LHCN-M2 (cell line): ENCODE measurements around the gene PFKP. TPM values are rescaled to one million over a fixed set of nuclear protein-coding genes. Genes with fewer than 3 reads are reported as not detected.
A peak's percentile ranks its signal among the peaks of the same experiment; 100 is the strongest.
"Not testable (repeated sequence)": the region's sequence is repeated elsewhere in the genome, so short reads cannot be mapped to it uniquely, and the experiment has no call there.

Experiments
- DNase-seq: peaks from one replicate; pipeline ENCODE4 v3.0.0-alpha.2; 2012; ENCODE audit warnings: low read depth
- total RNA-seq: library from RNA; depleted of rRNA; stranded (reverse); fragments of >200 nt; gene quantifications from 2 replicates; pipeline ENCODE4 v1.2.3, GENCODE V29; 2014

PFKP gene
- total RNA-seq, 1 experiment from 2014 or later = 174 TPM

DNA sequence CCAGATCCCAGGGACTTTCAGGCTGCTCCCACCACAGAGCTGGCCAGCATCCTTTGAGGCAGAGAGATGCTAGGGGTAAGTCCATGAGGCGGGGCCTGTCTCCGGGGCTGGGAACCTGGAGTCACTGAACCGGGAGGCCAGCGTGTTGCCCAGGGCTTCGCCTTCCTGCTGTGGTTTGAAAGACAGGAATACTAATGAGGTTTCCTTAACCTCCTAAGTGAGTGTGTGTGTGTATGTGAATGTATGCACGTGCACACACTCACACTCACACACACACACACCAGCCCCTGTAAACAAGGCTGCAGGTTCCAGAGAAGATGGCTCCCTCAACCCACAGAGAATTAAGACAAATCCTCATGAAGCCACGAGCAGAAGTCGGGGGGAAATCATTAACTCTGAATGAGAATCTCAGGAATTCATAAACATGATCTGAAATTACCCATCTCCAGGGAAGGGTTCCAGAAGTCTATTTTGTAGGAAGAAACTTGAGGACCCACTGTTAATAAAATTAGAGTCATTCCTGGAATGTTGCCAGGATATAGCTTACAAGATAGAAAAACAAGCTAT, 20.3 kb upstream of the PFKP start:
- no peak for DNase-seq

DNA sequence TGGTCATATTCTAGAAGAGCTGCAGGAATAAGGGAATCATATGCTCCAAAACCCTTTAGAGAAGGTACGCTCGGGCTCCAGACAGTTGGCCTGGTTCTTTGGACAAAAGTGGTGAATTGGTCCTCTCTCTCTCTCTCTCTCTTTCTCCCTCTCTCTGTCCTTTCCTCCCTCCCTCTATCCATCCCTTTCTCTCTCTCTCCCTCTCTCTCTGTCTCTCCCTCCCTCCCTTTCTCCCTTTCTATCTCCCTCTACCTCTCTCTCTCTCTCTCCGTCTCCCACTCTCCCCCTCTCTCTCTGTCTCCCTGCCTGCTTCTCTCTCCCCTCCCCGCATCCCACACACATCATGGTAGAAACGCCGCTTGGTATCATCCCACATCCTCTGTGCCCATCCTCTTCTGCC, 19.8 kb upstream of the PFKP start:
- no peak for DNase-seq

DNA sequence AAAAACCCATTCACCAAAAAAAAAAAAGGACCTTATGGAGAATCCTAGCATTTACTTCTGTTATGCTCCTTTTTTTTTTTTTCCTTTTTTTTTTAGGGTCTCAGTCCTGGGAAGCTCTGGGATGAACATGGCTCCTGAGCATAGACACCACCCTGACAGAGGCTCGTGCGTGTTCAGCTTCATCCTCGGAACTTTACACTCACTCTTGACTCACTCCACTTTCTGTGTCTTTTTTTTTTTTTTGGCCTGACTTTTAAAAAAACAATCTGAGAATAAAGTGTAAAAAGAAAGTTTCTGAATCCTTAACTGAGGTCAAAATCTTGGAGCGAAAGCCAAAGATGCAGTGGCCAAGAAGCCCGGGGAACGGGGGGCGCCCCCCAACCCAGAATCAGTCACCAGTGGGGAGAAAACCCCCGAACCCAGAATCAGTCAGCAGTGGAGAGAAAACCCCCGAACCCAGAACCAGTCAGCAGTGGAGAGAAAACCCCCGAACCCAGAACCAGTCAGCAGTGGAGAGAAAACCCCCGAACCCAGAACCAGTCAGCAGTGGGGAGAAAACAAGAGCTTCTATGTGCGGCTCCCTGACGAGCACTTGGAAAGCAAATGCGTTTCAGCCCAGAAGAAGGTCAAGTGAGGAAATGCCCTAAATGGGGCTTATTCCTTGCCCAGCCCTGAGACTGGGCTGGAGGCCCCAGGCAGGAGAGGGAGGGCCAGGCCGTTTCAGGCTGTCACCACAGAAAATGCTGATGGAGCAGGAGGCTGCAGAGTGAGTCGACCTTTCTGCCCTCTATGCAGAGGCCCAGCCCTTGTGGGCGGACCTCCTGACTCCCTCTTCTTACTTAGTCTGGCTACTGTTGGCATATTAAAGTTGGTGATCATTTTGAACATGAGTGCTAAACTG, 19.0 kb upstream of the PFKP start:
- DNase-seq = peak; percentile 46

DNA sequence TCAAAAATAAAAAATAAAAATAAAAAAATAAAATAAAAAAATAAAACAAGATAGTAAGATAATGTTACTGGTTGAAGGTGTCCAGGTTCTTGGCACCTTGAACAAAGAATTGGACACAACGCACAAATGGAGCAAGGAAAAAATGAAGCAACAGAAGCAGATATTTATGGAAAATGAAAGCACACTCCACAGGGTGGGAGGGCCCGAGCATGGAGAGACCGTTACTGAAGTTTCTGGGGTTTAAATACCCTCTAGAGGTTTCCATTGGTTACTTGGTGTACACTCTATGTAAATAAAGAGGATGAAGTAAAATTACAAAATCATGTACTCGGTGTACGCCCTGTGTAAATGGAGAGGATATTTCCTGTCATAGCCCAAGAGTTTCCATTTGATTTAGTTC, 15.7 kb upstream of the PFKP start:
- no peak for DNase-seq

DNA sequence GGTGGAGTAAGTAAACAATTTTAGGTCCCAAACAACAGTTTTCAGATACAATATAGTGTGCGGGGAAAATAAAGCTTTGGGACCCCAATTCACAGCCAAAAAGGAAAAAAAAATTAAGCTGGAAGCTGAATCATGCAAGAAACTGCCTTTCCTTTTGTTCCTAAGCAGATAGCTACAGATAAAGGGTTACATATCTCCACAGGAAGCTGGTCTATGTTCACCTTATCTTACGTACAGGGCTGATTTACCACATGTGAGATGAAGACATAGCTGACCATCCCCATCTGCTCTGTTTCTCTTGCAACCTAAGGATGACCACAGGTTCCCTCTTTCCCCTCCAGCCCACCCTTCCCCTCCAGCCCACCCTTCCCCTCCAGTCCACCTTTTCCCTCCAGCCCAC, 14.2 kb upstream of the PFKP start:
- no peak for DNase-seq

DNA sequence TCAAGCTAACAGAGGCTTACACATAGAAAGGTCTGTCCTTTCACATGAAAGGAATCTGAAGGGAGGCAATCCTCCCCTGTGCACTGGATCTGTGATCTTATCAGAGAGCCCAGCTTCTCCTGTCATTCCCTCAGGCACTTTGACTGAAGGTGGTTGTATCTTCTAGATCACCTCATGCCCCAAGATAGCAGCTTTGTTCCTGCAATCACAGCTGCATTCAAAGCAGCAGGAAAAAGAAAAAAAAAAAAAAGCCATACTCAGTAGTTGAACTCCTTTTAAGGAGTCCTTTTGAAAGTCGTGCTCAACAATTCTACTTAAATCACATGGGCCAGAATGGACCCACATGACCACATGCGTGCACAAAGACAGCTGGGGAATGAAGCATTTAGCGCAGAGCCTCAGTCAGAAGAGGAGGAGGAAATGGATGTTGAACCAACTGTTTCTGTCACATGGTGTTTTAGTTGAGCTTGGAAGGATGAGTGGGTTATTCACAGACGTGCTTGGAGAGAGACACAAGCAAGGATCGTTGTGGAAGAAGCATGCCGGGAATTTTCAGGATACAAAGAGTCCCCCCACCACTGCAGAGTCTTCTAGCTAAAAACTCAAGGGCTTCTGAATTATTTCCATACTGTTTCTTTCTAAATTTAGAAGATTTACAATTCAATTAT, 13.0 kb upstream of the PFKP start:
- DNase-seq = peak; percentile 56

DNA sequence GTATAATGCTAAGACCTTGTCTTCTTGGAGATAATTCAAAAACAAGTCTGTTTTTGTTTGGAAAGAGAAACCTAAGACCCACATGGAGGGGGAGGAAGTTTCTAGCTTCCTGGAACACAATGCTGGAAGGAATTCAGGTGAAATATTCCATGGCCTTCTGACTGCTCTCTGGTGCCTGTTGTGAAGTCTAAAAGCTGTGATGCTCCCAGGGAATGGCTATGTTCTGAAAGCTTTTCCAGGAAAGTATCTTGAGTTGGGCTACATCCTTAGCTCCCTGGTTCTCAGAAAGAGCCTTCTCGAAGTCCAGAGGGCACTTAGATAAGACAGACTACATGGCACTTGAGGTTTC, 12.5 kb upstream of the PFKP start:
- no peak for DNase-seq

DNA sequence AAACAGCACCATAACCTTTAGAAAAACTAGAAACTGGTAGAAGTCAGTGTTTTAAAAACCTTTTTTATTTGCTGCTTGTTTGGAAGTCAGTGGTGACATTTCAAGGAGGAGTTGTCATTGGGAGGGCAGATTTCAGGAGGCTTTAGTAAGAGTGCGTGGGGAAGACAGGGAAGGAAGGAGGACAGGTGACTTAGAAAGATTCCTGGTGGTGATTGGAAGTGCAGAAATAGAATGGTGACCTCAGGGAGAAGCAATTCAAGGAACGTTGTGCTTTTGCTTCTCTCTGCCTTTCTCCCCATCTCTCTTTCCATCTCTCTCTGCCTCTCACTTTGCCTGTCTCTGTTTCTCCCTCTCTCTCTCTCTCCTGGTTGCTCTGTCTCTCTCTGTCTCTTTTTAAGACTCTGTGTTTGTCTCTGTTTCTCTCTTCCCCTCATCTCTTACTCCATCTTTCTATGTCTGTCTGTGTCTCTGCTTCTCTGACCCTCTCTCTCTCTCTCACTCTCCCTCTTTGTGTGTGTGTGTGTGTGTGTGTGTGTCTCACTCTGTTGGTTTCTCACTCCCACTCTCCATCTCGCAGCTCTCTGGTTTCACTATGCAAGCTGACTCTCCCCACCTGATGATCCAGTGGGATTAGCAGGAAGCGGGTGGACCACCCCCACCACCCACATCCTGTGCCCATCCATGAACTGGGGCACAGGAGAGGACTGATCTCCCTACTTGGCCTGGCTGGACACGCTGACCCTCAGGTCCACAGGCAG, 10.9 kb upstream of the PFKP start:
- no peak for DNase-seq

DNA sequence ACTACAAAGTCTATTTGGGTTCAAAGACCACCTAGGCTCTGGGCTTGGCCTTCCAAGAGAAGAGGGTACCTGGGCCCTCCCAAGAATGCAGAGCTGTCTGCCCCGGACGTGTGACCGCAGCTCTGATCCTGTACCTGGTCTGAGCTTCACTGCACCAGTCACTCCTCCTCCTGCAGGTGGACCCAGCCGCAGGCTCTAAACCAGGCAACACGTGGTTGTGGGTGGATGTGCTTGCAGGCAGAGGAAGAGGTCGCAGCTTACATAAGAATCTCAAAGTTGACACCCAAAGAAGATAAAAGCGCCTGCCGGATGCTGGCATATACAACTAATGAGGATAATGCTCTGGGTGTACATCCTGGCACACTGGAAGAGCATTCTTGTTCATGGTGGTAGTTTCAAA, 9.4 kb upstream of the PFKP start:
- no peak for DNase-seq

DNA sequence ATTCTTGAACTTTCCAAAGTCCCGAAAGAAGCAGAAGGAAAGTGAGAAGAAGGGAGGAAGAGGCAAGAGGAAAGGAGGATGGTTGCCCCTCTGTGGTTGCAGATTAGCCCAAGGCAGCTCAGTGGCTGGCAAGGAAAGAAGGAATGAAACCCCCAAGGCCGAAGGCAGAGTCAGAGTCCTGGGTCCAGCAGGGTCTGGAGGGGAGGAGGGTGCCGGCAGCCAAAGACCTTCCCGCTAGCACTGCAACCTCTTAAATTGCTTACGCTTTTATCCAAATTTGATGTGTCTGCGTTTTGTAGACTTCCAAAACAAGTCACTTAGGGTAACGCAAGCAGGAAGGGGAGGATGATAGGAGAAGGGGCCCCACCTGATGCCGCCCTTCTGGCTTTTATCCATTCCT, 7.4 kb upstream of the PFKP start:
- no peak for DNase-seq

DNA sequence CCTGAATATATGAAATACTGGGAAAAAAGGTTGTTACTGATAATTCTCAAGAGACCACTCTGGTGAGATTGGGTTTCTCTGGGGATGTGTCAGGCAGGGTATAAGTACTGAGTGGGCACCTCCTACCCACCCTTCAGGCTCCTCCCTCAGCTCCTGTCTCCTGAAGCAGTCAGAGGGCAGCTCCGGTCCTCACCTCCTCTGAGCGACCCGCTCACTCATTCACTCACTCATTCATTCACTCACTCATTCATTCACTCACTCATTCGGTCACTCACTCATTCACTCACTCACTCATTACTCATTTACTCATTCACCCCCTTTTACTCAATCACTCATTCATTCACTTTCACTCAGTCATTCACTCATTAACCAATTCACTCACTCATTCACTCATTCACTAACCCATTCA, 6.9 kb upstream of the PFKP start:
- DNase-seq = no peak

DNA sequence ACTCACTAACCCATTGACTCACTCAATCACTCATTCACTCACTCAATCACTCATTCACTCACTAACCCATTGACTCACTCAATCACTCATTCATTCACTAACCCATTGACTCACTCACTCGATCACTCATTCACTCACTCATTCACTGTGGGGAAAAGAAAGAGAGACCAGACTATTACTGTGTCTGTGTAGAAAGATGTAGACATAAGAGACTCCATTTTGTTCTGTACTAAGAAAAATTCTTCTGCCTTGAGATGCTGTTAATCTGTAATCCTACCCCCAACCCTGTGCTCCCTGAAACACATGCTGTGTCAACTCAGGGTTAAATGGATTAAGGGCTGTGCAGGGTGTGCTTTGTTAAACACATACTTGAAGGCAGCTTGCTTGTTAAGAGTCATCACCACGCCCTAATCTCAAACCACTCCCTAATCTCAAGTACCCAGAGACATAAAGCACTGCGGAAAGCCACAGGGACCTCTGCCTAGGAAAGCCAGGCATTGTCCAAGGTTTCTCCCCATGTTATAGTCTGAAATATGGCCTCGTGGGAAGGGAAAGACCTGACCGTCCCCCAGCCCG, 5.9 kb upstream of the PFKP start:
- not testable (repeated sequence) for DNase-seq

DNA sequence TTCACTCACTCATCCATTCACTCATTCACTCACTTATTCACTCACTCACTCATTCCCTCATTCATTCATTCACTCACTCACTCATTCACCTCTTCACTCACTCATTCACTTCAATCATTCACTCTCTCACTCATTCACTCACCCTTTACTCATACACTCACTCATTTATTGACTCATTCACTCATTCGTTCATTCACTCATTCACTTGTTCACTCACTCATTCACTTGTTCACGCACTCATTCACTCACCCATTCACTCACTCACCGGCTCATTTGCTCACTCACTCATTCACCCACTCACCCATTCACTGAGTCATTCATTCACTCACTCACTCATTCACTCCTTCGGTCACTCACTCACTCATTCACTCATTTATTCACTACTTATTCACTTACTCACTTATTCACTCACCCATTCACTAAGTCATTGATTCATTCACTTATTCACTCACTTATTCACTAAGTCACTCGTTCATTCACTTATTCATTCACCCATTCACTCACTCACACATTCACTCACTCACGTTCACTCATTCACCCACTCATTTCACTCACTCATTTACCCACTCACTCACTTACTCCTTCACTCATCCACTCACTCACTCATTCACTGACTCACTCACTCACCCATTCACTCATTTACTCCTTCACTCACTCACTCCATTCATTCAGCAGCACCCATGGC, 4.7 kb upstream of the PFKP start:
- no peak for DNase-seq

DNA sequence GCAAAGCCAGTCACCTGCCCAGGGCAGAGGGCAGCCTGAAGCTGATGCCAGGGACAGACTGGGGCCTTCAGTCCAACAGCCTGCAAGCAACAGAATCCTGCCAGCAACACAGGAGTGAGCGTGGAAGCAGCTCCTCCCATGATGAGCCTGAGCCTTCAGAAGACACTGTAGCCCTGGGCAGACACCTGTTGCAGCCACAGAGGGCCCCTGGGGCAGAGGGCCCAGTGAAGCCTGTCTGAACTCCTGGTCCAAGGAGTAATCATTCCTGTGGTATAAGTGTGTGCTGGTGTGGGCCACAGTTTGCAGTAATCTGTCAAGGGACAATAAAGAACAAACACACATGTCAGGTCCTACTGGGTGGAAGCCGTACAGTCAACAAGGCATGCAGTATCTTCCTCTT, 2.9 kb upstream of the PFKP start:
- no peak for DNase-seq

DNA sequence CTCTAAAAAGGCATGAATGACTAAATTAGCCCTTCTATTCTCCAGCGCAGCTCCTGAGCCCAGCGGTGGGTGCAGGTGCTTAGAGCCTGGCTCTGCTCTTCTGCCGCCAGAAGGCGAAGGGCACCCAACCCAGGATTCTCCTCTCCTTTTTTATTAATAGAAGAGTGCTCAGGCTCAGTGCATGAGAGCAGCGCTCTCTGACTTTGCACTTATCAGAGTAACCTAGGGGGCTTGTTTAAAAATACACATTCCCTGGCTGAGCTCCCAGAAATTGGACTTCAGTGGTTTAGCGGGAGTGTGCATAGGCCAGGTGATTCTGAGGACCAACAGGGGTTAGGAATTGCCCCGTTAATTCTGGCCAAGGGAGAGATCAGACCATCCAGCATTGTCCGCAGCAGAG, 1.7 kb upstream of the PFKP start:
- no peak for DNase-seq

DNA sequence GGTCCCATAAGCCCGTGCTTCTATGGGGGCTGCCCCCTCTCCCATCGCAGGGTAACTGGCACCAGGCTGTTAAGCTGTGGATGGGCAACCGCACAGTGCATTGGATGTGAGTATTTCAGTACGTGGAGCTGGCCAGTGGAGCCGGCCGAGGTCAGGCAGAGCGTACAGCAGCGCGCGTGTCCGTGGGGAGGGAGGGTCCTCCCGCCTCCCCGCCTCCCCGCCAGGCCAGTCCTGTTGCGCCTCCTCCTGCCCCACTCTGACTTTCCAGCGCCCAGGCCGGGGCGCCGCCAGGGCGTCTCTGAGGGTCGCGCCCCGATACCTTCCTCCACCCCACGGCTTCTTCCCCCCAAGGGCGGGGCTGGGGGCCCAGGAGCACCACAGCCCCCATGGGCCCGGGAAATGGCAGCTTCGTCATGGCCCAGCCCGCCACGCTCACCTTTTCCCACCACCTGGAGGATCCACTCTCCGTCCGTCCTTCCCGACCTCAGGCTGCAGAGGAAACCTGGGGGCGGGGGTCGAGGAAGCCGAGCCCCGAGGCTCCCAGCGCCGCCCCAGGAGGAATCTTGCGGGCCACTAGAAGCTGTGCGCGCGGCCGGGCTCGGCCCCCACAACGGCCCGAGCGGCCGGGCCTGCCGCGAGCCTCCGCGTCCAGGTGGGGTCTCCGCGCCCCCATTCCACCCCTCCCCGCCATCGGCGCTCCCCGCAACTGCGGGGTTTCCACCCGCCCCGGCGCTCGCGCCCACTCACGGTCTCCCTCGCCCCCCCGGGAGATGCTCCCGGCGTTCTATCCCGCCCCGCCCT, 831 bp upstream of the PFKP start:
- no peak for DNase-seq

DNA sequence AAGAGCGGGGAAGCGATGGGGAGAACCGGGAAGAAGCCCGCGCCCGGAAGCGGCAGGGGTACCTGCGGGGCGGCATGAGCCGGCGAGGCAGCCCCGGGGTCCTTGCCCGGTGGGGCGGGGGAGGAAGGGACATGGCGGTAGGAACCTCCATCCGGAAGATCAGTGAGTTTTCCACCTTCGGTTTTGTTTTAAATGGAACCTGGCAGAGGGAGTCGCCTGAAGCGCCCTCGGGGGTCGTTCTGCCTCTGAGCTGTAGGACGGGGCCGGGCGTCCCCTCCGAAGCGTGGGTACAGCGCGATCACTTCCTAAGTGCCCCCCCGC, 471 bp downstream of the PFKP start:
- no peak for DNase-seq

DNA sequence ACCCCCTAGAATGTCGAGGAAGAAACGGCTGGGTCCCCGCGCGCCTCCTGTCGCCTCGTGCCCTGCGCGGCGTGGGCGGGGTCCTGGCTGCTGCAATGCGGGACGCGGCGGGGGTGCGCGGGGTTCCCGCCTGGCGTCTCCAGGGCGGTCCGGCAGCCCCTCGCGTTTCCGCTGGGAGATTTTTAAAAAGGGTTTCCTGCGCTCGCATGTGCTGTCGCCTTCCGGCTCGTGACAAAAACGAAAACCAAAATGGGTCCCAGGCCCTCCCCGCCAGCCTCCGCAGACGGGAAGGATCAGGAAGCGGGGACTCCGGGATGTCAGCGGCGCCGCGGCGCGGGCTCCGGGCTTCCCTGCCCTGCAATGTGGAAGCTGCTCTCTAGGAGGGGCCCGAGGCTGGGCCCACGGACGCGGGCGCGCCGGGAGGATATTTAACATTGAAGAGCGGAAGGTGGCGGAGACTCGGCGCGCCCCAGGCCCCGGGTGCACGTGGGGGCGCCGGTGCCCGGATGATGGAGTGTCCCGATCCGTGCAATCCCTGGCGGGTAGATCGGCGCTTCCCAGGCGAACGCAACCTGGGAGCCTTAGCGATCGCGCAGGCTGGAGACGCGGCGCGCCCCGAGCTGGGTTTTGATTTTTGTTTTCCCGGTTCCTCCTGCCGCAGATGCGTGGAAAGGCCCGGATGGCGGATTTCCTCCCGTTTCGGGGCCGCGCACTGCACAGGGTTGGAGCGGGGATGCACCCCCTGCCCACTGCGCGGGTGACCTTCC, 1.0 kb downstream of the PFKP start:
- DNase-seq = peak; percentile 69

DNA sequence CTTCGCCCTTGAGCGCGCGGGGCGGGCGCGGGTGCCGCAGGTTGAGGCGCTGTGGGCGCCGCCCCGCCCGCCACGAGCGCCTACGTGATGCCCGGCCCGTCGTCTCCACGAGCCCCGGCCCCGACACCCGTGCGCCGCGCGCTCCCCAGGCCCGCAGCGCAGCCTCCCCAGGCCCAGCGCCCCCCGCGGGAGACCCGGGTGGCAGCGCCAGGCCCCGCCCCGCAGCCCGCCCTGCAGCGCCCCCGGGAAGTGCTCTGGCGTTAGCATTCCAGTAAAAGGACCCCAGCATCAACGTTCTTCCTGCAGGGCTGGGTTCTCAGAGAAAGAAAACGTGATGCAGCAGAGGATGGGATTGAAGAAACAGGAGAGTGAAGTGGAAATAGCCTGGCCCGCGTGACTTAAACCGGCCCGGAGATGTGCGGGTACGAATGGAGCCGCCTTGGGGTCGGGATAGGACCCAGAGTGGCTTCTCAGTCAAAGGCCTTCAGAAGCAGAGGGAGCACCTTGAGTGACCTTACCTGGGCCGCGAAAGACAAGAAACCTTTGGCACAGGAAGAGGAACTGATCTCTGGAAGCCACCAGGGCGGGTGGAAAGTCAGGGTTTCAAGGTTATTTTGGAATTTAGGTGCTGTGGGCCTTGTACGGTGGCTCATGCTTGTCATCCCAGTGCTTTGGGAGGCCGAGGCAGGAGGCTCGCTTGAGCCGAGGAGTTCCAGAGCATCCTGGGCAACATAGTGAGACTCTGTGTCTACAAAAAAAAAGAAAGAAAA, 1.8 kb downstream of the PFKP start:
- no peak for DNase-seq
